GM12878 (cell line): ENCODE results near the gene CYP51A1. TPM values are rescaled to one million over a fixed set of nuclear protein-coding genes. Genes with fewer than 3 reads are reported as not detected.

ENCODE experiments used
- CHD4 ChIP-seq: fragments of 200-600 bp; sonication (generic); IDR thresholded peaks from 2 replicates; pipeline ENCODE4 v1.6.1; 2016; ENCODE audit warnings: mild to moderate bottlenecking
- DPF2 ChIP-seq: fragments of 450-650 bp; IDR thresholded peaks from 2 replicates; pipeline ENCODE4 v1.6.1; 2017; ENCODE audit warnings: mild to moderate bottlenecking
- MEF2B ChIP-seq: fragments of 450-650 bp; IDR thresholded peaks from 2 replicates; pipeline ENCODE4 v1.6.1; 2018; ENCODE audit warnings: mild to moderate bottlenecking, moderate library complexity; ENCODE audit not compliant: partially characterized antibody, poor library complexity, severe bottlenecking
- NBN ChIP-seq: fragments of 450-650 bp; IDR thresholded peaks from 2 replicates; pipeline ENCODE4 v1.6.1; 2016
- PML ChIP-seq: IDR thresholded peaks from 2 replicates; pipeline ENCODE4 v1.6.1; 2012; ENCODE audit warnings: low read length, inconsistent platforms
- POLR2A ChIP-seq: IDR thresholded peaks from 2 replicates; pipeline ENCODE4 v1.6.1; 2011; ENCODE audit warnings: low read depth, mild to moderate bottlenecking, low read length
- PRDM15 ChIP-seq: fragments of 450-650 bp; formaldehyde crosslinking; IDR thresholded peaks from 2 replicates; pipeline ENCODE4 v1.4.0; 2020; ENCODE audit warnings: mild to moderate bottlenecking, moderate library complexity
- RAD21 ChIP-seq: IDR thresholded peaks from 2 replicates; pipeline ENCODE4 v1.6.1; 2011; ENCODE audit warnings: mild to moderate bottlenecking, low read depth, low read length, moderate library complexity; ENCODE audit not compliant: insufficient read depth
- REST ChIP-seq: IDR thresholded peaks from 2 replicates; pipeline ENCODE4 v1.6.1; 2012; ENCODE audit warnings: mild to moderate bottlenecking, low read depth, low read length
- RFX5 ChIP-seq: IDR thresholded peaks from 2 replicates; pipeline ENCODE4 v1.6.1; 2011; ENCODE audit warnings: low read depth, low read length, improper control_type of control experiment
- SMARCA5 ChIP-seq: fragments of 450-650 bp; IDR thresholded peaks from 2 replicates; pipeline ENCODE4 v1.6.1; 2017; ENCODE audit warnings: mild to moderate bottlenecking
- SRF ChIP-seq, 2 experiments: IDR thresholded peaks; 2 replicates each; pipeline ENCODE4 v1.6.1; 2011; ENCODE audit warnings: low read depth in 2 of 2, low read length in 2 of 2, mild to moderate bottlenecking in 1 of 2, moderate library complexity in 1 of 2
- ZBTB40 ChIP-seq: fragments of 450-650 bp; IDR thresholded peaks from 2 replicates; pipeline ENCODE4 v1.6.1; 2016; ENCODE audit warnings: mild to moderate bottlenecking, moderate library complexity, borderline replicate concordance
- polyA plus RNA-seq, 11 experiments: library from polyadenylated mRNA; depleted of rRNA in 4 of 11; unstranded in 6 of 11; stranded (reverse) in 5 of 11; fragments of >200 nt; fragmentation: Nextera tagmentation in 4 of 11; fragmentation: Illumina TruSeq in 1 of 11; extraction: Ambion mirVana in 4 of 11; extraction: Trizol in 1 of 11; gene quantifications; 1 replicate in 1 of 11; 2 replicates in 10 of 11; pipeline versions ENCODE4 v1.2.1 to v1.2.3, GENCODE V29; 2011 to 2016; ENCODE audit warnings: inconsistent platforms in 2 of 11, missing spikeins in 2 of 11, low read depth in 1 of 11
- total RNA-seq, 4 experiments: library from RNA; depleted of rRNA in 3 of 4; stranded (reverse); fragments of >200 nt in 3 of 4; fragmentation: Illumina TruSeq in 1 of 4; extraction: Trizol in 1 of 4; gene quantifications; 2 replicates each; pipeline versions ENCODE4 v1.2.1 to v1.2.3, GENCODE V29; 2013 to 2021
- TF ChIP-seq, protein P1 (sequence below): fragments of 450-650 bp; conservative IDR thresholded peaks from 2 replicates; pipeline ENCODE4 v1.6.1; 2017; ENCODE audit warnings: mild to moderate bottlenecking, moderate library complexity

Gene CYP51A1
- total and polyA plus RNA-seq, 10 of the 15 experiments (the other 5 are each of a cell fraction or from before 2014, with no cell fraction given) = 21.5 to 113 (median 61.8) TPM

DNA sequence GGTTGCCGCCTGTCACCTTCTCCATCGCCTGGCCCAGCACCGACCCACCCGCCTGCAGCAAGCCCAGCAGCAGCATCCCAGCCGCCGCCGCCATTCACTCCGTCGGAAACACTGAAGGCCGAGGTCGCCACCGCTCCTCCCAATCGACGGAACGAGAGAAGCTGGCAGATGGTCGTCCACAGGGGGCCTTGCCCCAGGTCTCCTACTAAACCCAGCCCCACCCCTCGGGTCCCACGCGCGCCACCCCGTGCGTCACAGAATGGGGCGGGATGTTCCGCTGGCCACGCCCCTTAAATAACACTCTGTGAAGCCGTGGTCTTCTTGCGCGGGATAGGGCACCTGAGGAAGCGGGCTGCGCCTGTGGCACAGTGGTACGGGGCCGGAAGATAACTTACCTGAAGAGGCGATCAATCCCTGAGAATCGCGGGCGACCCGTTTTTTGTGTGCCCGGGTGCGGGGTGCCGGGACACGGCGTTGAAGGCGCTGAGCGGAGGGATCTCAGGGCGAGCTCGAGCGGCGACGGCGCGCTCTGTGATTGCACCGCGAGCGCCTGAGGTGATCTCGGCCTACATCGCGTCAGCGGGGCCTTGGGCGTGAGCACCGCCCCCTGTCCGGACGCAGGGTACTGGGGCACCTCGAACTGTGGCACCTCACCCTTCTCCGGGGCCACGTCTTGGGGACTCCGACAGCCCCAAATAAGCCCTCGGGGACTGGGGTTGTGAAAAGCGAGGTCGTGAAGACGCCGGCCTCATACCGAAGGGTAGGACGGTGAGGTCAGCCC is at the start of gene CYP51A1 (continued):
- TF ChIP-seq, protein P1, sequence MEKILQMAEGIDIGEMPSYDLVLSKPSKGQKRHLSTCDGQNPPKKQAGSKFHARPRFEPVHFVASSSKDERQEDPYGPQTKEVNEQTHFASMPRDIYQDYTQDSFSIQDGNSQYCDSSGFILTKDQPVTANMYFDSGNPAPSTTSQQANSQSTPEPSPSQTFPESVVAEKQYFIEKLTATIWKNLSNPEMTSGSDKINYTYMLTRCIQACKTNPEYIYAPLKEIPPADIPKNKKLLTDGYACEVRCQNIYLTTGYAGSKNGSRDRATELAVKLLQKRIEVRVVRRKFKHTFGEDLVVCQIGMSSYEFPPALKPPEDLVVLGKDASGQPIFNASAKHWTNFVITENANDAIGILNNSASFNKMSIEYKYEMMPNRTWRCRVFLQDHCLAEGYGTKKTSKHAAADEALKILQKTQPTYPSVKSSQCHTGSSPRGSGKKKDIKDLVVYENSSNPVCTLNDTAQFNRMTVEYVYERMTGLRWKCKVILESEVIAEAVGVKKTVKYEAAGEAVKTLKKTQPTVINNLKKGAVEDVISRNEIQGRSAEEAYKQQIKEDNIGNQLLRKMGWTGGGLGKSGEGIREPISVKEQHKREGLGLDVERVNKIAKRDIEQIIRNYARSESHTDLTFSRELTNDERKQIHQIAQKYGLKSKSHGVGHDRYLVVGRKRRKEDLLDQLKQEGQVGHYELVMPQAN = peak; percentile 71
- TF ChIP-seq REST (peak; percentile 32; the same call in 1 of the 2 replicates), SMARCA5 (no peak), ZBTB40 (peak; percentile 60; the same call in 1 of the 2 replicates), CHD4 (no peak), NBN (peak; percentile 99), SRF (IDR thresholded peaks at IDR 0.05; ENCODE audit: low read depth in 2 of 2, low read length in 2 of 2) (no peak), RFX5 (no peak), DPF2 (peak; percentile 86), PML (peak; percentile 94), PRDM15 (CRISPR knock-in tag) (no peak), RAD21 (no peak), POLR2A (peak; percentile 87), MEF2B (peak; percentile 84)
